PFSK-1 (cell line): Measurements from ENCODE around the gene LCAT.

ENCODE experiments used
- FOXP2 ChIP-seq: optimal IDR thresholded peaks from 2 replicates; pipeline ENCODE3; 2011; ENCODE audit warnings: borderline replicate concordance, control low read depth, inconsistent platforms; ENCODE audit not compliant: insufficient read depth; ENCODE audit errors: extremely low read length, extremely low read depth
- POLR2AphosphoS5 ChIP-seq: IDR thresholded peaks from 2 replicates; pipeline ENCODE4 v1.6.1; 2012; ENCODE audit warnings: low read depth, mild to moderate bottlenecking, control low read depth, low read length, moderate library complexity
- SIN3A ChIP-seq: IDR thresholded peaks from 2 replicates; pipeline ENCODE4 v1.6.1; 2012; ENCODE audit warnings: mild to moderate bottlenecking, low read length, moderate library complexity, borderline replicate concordance; ENCODE audit not compliant: insufficient read depth
- TAF1 ChIP-seq: IDR thresholded peaks from 2 replicates; pipeline ENCODE4 v1.6.1; 2012; ENCODE audit warnings: low read length, control low read depth, borderline replicate concordance; ENCODE audit not compliant: insufficient read depth
- TF ChIP-seq, protein P1 (sequence below), 2 experiments: IDR thresholded peaks; 2 replicates each; pipeline versions ENCODE4 v1.6.1 to v1.8.0; 2011 to 2012; ENCODE audit warnings: low read depth in 2 of 2, low read length in 2 of 2, control low read depth in 1 of 2, inconsistent platforms in 1 of 2, mild to moderate bottlenecking in 1 of 2, moderate library complexity in 1 of 2; ENCODE audit not compliant: insufficient read depth in 1 of 2

LCAT gene

DNA sequence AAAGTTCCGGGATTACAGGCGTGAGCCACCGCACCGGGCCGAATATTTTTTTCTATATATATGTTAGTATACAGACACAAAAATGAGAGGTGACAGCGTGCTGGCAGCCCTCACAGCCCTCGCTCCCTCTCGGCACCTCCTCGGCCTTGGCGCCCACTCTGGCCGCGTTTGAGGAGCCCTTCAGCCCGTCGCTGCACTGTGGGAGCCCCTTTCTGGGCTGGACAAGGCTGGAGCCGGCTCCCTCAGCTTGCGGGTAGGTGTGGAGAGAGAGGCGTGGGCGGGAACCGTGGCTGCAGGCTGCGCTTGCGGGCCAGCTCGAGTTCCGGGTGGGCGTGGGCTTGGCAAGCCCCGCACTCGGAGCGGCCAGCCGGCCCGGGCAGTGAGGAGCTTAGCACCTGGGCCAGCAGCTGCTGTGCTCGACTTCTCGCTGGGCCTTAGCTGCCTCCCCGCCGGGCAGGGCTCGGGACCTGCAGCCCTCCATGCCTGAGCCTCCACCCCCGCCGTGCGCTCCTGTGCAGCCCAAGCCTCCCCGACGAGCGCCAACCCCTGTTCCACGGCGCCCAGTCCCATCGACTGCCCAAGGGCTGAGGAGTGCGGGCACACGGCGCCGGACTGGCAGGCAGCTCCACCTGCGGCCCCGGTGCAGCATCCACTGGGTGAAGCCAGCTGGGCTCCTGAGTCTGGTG, 38.2 kb upstream of the LCAT start:
- TF ChIP-seq TAF1 (no peak), POLR2AphosphoS5 (no peak), SIN3A (no peak), FOXP2 (no peak)
- TF ChIP-seq, protein P1, sequence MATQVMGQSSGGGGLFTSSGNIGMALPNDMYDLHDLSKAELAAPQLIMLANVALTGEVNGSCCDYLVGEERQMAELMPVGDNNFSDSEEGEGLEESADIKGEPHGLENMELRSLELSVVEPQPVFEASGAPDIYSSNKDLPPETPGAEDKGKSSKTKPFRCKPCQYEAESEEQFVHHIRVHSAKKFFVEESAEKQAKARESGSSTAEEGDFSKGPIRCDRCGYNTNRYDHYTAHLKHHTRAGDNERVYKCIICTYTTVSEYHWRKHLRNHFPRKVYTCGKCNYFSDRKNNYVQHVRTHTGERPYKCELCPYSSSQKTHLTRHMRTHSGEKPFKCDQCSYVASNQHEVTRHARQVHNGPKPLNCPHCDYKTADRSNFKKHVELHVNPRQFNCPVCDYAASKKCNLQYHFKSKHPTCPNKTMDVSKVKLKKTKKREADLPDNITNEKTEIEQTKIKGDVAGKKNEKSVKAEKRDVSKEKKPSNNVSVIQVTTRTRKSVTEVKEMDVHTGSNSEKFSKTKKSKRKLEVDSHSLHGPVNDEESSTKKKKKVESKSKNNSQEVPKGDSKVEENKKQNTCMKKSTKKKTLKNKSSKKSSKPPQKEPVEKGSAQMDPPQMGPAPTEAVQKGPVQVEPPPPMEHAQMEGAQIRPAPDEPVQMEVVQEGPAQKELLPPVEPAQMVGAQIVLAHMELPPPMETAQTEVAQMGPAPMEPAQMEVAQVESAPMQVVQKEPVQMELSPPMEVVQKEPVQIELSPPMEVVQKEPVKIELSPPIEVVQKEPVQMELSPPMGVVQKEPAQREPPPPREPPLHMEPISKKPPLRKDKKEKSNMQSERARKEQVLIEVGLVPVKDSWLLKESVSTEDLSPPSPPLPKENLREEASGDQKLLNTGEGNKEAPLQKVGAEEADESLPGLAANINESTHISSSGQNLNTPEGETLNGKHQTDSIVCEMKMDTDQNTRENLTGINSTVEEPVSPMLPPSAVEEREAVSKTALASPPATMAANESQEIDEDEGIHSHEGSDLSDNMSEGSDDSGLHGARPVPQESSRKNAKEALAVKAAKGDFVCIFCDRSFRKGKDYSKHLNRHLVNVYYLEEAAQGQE (IDR thresholded peaks at IDR 0.05; ENCODE audit: insufficient read depth in 1 of 2, low read depth in 2 of 2, low read length in 2 of 2) = no peak

DNA sequence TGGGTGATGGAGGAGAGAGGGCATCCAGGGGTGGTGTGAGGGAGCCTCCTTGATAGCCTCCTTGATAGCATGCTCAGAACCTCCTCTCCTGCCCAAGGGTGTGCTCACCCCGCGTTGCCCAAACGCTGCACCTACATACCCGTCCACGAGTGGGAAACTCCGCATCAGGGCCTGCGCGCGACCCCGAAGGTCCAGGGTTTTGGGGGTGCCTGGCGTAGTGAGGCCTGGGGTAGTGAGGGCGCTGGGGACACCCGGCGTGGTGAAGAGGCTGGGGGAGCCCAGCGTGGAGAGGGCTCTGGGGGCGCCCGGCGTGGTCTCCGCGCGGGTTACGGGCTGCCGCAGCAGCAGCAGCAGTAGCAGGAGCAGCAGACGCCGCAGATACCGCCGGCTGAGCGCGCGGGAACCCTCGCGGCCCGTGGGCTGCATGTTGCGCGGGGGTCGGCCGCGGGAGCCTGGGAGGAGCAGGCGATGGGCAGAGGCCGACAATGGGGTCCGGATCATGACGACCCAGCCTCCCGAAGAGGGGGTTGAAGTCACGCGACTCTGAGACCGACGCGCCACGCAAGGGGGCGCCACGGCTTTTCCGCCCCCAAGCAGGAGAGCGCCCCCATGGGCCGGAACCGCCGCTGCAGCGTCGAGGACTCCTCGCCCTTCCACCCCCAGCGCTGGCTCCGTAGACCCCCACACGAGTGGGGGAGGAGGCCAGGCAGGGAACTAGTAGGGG, 36.2 kb upstream of the LCAT start, which contains the start of gene DPEP3:
TSS of gene DPEP3 (minus strand) at position 545 of the 724 bp plus-strand sequence. CDS start at position 426, 119 bp downstream.
- TF ChIP-seq TAF1 (no peak), SIN3A (no peak), POLR2AphosphoS5 (no peak), FOXP2 (no peak)
- TF ChIP-seq, protein P1 (IDR thresholded peaks at IDR 0.05; ENCODE audit: insufficient read depth in 1 of 2, low read depth in 2 of 2, low read length in 2 of 2) = no peak

DNA sequence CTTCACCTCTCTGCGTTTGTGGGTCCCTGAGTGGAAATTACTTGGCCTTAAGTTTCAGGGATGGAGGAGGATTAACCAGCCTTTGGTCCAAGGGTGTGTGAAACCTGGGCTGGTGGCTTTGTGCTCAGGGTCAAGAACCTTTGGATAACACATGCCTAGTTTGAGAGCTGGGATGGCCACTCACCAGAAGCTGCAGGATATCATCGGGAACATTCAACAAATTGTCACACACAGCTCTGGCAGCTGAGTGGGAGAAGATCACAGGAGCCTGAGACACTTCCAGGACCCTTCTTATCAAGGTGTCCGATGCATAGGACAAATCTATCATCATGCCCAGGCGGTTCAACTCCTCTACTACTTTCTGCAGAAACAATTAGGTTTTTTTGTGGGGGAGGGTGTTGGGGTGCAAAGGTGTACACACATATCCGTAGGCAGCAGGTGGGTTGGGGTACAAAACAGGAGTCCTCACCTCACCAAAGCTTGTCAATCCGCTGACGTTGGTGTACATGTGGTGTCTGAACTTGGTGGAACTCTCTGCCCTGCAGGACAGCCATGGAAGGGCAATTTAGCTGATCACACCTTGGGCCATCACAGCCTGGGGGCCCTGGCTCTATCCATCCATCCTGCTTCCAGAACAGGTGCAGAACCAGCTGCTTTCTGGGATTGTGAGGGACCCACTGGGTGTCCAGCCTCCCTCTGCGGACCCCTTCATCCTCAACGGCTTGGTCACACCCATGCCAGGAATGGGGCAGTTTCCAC, 33.7 kb upstream of the LCAT start:
- TF ChIP-seq POLR2AphosphoS5 = no peak
- TF ChIP-seq, protein P1 (IDR thresholded peaks at IDR 0.05; ENCODE audit: insufficient read depth in 1 of 2, low read depth in 2 of 2, low read length in 2 of 2) = no peak

DNA sequence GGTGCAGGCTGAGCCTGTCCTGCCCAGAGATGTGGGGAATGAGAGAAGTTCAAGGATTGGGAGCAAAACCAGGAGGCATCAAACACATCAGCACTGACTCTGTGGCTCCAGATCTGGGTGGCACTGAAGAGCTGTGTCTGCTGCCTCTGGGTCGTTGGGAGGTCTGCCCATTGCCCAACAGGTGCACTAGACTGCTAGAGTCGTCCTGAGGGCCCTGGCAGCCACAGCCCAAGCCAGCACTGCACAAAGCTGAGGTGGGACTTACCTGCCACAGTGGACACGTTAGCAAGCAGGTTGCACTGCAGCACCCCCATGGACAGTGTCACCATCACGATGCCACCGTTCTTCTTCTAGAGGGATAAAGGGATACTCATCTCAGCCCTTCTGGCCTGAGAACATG, 33.1 kb upstream of the LCAT start:
- TF ChIP-seq SIN3A = no peak
- no peak for TF ChIP-seq POLR2AphosphoS5
- TF ChIP-seq FOXP2 = no peak
- TF ChIP-seq TAF1 = no peak
- TF ChIP-seq, protein P1 (IDR thresholded peaks at IDR 0.05; ENCODE audit: insufficient read depth in 1 of 2, low read depth in 2 of 2, low read length in 2 of 2) = no peak
